Germinal center (tissue), 1 donor: Measurements from ENCODE around the gene BICC1.

Source experiments
- DNase-seq: peaks from one replicate; pipeline ENCODE4 v3.0.0; 2012; ENCODE audit warnings: mixed read lengths, low spot score

The BICC1 gene

GRCh38 chr10:58778966-58779365, 266.3 kb downstream of the BICC1 start:
- DNase-seq = no peak

GRCh38 chr10:58779594-58779993, 266.9 kb downstream of the BICC1 start:
- DNase-seq = no peak

- no peak for DNase-seq
Observed at GRCh38 chr10:58780476-58780875, 267.8 kb downstream of the BICC1 start.

GRCh38 chr10:58781873-58782488, 269.3 kb downstream of the BICC1 start:
- peak; percentile 11 for DNase-seq

- no peak for DNase-seq
Observed at GRCh38 chr10:58782876-58783851, 270.5 kb downstream of the BICC1 start.

GRCh38 chr10:58784361-58784760, 271.7 kb downstream of the BICC1 start:
- DNase-seq = no peak

DNA sequence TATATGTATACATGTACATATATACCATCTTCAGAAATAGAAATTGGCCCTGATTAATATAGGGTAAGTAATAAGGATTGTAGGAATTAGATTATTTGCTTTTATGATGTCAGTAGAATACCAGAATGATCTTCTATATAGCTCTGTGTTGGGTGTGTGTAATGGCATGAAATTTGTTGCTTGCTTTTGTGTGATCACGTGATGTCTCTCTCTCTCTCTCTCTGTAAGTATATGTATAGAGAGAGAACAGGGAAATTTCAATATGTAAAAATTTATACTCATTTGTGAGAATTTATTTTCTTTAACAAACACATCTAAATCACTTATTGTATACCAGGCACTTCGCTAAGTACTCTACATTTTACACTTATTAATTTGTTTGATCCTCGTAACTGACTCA, 272.7 kb downstream of the BICC1 start:
- no peak for DNase-seq

DNA sequence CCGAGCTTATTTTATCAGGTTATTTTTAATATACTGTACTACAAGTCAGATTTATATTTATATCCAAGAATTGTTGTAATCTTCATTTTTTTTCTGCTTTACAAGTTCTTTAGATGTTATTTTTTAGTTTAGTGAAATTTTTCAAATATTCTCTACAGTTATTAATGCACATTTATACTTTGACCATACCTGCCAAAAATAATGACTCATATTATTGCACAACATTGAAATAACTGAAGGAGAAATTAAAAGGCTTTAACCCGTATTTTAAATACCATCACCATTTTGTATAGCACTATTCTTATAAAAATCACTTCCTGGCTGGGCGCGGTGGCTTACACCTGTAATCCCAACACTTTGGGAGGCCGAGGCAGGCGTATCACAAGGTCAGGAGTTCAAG, 278.5 kb downstream of the BICC1 start:
- DNase-seq = no peak

- DNase-seq = no peak
Observed at GRCh38 chr10:58795560-58795959, 282.9 kb downstream of the BICC1 start.

- DNase-seq = no peak
Observed at GRCh38 chr10:58796242-58796641, 283.6 kb downstream of the BICC1 start.

DNA sequence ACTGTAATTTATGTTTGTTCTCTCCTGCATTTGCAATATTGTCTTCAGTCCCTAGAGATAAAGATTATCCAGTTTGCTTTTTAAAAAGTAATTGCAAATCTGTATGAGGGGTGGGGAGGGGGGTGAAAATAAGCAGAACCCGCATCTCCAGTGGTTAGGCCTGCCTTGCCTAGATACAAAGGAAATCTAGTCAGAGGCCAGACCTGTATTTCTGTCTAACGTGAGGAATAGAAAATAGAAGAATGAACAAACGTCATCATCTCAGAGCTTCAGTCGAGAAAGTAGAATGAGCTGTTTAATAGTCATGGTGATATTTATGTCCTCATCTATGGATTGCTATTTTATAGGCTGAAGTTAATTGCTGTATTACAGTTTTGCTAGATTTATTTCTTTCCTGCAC, 284.2 kb downstream of the BICC1 start:
- DNase-seq = no peak

- DNase-seq = no peak
Observed at GRCh38 chr10:58797356-58797755, 284.7 kb downstream of the BICC1 start.

- DNase-seq = no peak
Observed at GRCh38 chr10:58802047-58802446, 289.4 kb downstream of the BICC1 start.

DNA sequence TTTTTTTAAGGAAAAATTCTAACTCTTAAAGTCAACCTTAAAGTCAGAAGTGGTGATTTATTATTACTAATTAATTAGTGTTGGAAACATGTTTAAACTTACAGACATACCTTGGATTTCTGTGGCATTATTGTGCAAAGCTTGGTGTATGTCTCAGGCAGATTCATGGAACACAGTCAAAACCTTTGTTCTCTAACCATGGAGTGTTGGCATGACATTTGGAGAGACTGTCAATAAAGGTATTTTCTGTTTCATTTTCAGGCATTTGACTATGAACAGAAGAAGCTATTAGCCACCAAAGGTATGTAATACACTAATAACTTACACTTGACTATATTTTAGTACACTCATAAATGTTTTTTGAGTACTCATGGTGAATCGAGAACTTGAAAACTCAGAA, 293.7 kb downstream of the BICC1 start:
- DNase-seq = no peak

- DNase-seq = no peak
Observed at GRCh38 chr10:58806970-58807628, 294.4 kb downstream of the BICC1 start.

- DNase-seq = no peak
Observed at GRCh38 chr10:58807629-58808022, 295.0 kb downstream of the BICC1 start.

DNA sequence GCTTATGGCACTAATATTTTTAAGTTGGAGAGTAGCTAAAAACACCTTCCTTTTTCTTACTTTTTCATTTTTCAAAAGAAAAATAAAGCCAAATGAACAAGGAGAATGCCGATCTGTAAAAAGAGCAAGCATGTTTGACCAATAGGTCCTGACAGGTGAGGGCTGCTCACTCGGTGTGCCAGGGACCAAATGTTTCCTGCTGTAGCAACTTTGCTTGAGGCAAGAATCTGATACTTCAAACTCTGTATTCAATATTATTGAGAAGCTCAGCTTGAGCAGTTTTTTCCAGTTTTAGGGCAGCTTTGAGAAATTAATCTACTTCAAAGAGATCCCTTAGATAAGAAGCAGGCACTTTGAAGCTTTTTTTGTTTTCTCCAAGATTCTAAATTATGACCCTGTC, 298.1 kb downstream of the BICC1 start:
- no peak for DNase-seq

DNA sequence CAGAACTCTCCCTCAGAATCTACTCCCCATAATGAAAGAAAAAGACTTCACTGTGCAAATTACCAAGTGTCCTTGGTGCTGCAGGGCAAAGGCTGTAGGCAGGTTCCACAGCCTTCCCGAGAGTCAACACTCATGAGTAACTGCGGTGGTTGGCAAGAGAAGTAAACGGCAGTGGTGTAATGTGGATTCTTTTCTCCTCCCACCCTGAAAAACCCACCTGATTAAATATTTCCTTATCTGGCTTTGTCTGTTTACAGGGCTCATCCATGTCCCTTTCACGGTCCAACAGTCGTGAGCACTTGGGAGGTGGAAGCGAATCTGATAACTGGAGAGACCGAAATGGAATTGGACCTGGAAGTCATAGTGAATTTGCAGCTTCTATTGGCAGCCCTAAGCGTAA, 300.9 kb downstream of the BICC1 start:
- DNase-seq = no peak

GRCh38 chr10:58817201-58817846, 304.7 kb downstream of the BICC1 start:
- DNase-seq = no peak

GRCh38 chr10:58818900-58819299, 306.2 kb downstream of the BICC1 start:
- DNase-seq = no peak

DNA sequence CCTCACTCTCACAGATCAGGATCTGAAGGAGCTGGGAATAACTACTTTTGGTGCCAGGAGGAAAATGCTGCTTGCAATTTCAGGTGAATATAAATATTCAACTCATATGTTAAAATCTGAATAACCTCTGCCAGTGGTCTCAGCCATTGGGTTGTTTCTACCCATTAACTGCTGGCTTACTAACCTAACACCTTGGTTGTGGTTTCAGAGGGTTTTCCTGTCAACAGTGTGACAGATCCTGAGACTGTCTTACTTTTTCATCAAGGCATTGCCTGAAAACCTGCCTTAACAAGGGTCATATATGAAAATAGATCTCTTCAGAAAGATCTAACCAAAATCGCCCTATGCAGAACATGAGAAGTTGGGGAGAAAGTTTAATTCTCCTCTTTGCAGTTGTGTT, 307.7 kb downstream of the BICC1 start:
- no peak for DNase-seq
